HG03039 (cell line): ENCODE measurements around the gene SETD3.

Experiments used
- ATAC-seq: cut with Tn5 transposase; IDR thresholded peaks from one replicate; pipeline ENCODE4 v1.9.1; 2021; ENCODE audit warnings: mild to moderate bottlenecking, moderate library complexity; ENCODE audit not compliant: unreplicated experiment

Gene SETD3

GRCh38 chr14:99516871-99517642 is 36.4 kb upstream of the SETD3 start:
- no peak for ATAC-seq

- ATAC-seq, result no peak
Measured at GRCh38 chr14:99516156-99516870, 35.7 kb upstream of the SETD3 start.

- no peak for ATAC-seq
Measured at GRCh38 chr14:99515301-99516155, 34.9 kb upstream of the SETD3 start.

- no peak for ATAC-seq
Measured at GRCh38 chr14:99514552-99515300, 34.1 kb upstream of the SETD3 start.

GRCh38 chr14:99513946-99514551 is 33.4 kb upstream of the SETD3 start:
- ATAC-seq, result no peak

GRCh38 chr14:99513183-99513694 is 32.6 kb upstream of the SETD3 start:
- ATAC-seq, result no peak

- ATAC-seq, result no peak
Measured at GRCh38 chr14:99512571-99513182, 32.0 kb upstream of the SETD3 start.

- no peak for ATAC-seq
Measured at GRCh38 chr14:99512110-99512449, 31.4 kb upstream of the SETD3 start.

- ATAC-seq, result no peak
Measured at GRCh38 chr14:99511421-99512109, 30.9 kb upstream of the SETD3 start.

- ATAC-seq, result no peak
Measured at GRCh38 chr14:99510556-99511139, 30.0 kb upstream of the SETD3 start.

- ATAC-seq, result no peak
Measured at GRCh38 chr14:99509871-99510555, 29.4 kb upstream of the SETD3 start.

GRCh38 chr14:99508896-99509629 is 28.4 kb upstream of the SETD3 start:
- no peak for ATAC-seq

GRCh38 chr14:99507860-99508640 is 27.4 kb upstream of the SETD3 start:
- ATAC-seq, result no peak

- ATAC-seq, result no peak
Measured at GRCh38 chr14:99506276-99506675, 25.6 kb upstream of the SETD3 start.

- no peak for ATAC-seq
Measured at GRCh38 chr14:99505089-99505488, 24.4 kb upstream of the SETD3 start.

GRCh38 chr14:99503848-99504453 is 23.3 kb upstream of the SETD3 start:
- ATAC-seq, result no peak
